HG03139 (cell line): ENCODE results near the gene YEATS2.
"Not testable (repeated sequence)": the region's sequence is repeated elsewhere in the genome, so short reads cannot be mapped to it uniquely, and the experiment has no call there.

Source experiments
- ATAC-seq: cut with Tn5 transposase; IDR thresholded peaks from one replicate; pipeline ENCODE4 v1.9.1; 2021; ENCODE audit not compliant: unreplicated experiment

The YEATS2 gene

GRCh38 chr3:183697610-183698317, at the start of gene YEATS2:
Gene YEATS2 (plus strand): TSS chr3:183697797. CDS start chr3:183715163, 17,366 bp downstream.
- peak; percentile 83 for ATAC-seq

DNA sequence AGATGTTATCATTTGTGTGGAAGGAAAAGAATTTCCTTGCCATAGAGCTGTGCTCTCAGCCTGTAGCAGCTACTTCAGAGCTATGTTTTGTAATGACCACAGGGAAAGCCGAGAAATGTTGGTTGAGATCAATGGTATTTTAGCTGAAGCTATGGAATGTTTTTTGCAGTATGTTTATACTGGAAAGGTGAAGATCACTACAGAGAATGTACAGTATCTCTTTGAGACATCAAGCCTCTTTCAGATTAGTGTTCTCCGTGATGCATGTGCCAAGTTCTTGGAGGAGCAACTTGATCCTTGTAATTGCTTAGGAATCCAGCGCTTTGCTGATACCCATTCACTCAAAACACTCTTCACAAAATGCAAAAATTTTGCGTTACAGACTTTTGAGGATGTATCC, 47.0 kb upstream of the YEATS2 start:
- no peak for ATAC-seq

DNA sequence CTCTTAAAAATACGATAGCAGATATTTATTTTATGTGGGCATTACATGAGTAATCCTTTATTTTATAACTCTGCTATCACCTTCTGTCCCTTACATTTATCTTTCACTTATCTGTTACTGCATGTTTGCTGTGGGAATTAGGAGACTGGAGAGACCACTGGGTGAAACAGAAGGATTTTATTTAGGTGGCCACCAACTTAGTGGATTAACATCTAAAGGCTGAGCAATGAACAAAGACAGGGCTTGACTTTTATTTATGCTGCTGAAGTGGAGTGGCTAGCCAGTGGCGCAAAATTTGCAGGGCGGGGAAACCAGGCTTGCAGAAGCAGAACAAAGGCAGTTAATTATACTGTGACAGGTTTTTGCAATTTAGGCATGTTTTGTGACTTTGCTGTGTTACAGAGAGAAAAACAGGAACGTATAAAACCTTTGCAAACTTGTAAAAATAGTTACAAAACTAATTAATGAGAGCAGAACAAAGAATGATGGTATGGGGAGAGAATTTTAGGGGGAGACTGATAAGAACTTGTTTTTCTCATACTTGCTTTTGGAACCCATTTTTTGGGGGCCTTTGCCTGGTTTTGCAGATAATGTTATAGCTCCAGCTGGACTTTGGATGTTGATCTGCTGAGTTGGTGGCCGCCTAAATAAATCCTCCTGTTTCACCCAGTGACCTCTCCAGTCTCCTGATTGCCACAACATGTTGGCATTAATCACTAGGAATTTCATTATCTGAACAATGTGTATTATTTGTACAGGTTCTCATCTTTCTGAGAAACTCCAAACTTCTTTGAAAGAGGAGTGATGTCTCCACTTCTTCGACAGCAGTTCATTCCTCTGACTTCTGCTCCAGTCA, 44.2 kb upstream of the YEATS2 start:
- no peak for ATAC-seq

DNA sequence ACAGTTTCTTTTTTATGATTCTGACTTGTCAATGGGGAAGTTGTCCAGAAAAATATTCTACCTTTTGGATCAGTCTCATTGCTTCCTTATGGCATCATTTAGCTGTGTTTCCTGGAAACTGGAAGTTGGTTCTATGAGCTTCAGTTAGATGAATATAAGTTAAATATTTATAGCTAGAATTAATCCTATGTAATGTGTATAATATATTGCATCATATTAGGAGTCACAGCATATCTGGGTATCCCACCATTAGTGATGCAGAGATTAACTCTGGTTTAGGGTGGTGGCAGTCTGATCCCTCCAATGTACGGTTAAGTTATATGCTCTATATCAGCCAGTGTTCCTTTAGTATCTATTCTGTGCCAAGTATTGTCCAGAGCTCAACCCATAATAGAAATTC, 42.9 kb upstream of the YEATS2 start:
- no peak for ATAC-seq

GRCh38 chr3:183662099-183662498, 35.5 kb upstream of the YEATS2 start:
- no peak for ATAC-seq

DNA sequence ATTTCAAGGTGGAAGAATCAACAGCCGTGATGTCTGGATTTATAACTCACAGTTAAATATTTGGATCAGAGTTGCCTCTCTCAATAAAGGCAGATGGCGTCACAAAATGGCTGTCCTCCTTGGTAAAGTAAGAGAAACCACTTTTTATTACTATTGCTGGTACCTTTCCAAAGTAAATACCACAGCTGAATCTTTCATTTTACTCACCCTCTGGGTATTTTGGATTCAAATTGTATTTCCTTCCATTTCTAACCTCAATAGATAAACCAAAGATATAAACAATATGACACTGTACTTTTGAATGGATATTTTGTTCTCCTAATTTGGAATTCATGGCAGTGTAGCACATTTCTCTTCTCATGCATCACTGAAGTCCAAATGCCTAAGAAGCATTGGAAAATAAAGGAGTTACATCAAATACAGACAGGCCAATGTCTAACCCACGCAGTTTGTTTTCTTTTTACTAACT, 32.6 kb upstream of the YEATS2 start:
- ATAC-seq = no peak

DNA sequence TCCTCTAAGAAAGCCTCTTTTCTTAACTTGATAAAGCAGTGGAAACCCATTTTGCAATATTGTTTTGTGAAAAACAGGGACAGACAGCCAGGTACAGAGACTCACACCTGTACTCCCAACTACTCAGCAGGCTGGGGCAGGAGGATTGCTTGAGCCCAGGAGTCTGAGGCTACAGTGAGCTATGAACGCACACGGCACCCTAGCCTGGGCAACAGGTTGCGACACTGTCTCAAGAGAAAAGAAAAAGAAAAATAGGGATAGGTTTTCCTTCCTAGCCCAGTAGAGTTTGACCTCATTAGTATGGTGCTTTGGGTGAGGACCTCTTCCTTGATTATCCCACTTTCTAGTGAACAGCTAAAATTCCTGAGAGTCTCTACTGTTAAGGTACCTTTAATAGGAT, 17.5 kb upstream of the YEATS2 start:
- no peak for ATAC-seq

DNA sequence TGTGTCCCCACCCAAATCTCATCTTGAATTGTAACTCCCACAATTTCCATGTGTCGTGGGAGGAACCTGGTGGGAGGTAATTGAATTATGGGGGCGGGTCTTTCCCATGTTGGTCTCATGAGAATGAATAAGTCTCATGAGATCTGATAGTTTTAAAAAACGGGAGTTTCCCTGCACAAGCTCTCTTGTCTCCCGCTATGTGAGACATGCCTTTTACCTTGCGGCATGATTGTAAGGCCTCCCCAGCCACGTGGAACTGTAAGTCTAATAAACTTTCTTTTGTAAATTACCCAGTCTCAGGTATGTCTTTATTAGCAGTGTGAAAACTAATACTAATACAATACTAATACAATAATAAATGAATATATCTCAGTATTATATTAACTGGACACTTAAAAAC, 9.9 kb upstream of the YEATS2 start:
- ATAC-seq = no peak

GRCh38 chr3:183688874-183689273, 8.7 kb upstream of the YEATS2 start:
- ATAC-seq = no peak

- not testable (repeated sequence) for ATAC-seq
Measured at GRCh38 chr3:183689621-183690020, 8.0 kb upstream of the YEATS2 start.

- no peak for ATAC-seq
Measured at GRCh38 chr3:183690402-183690995, 7.1 kb upstream of the YEATS2 start.

- ATAC-seq = no peak
Measured at GRCh38 chr3:183692436-183692835, 5.2 kb upstream of the YEATS2 start.

DNA sequence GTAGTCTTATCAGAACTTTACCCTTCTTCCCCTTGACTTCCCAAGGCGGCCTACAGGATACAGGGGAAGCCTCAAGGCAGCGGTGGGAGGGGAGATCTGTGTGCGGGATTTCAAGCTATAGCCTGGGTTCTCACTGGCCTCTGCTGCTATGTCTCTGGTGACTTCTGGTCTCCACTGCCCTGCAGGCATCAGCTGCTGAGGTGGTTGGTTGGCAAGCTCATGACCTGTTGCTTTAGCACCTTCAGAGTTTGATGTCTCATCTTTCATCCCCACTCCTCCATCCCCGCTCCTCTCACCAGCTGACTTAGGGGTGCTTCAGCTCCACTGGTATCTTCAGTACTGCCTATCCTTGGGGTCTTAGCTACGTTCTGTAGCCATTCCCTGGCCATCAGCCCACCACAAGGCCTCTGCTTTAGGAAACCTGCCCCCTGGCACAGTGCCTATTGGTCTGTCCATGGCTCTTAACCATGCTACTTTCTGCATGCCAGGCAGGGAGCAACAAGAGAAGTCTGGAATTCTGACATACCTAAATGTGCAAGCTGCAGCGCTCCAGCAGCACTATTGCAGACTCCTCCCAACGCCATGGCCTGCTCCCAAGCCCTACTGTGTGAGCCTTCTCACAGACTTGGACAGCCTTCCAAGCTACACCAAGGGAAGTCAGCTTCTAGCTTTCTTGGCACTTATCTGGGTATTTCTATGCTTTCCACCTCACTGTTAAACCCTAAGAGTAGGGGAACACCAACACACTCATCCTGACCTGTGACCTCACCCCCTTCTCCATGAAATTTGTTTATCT, 1.8 kb upstream of the YEATS2 start:
- no peak for ATAC-seq

DNA sequence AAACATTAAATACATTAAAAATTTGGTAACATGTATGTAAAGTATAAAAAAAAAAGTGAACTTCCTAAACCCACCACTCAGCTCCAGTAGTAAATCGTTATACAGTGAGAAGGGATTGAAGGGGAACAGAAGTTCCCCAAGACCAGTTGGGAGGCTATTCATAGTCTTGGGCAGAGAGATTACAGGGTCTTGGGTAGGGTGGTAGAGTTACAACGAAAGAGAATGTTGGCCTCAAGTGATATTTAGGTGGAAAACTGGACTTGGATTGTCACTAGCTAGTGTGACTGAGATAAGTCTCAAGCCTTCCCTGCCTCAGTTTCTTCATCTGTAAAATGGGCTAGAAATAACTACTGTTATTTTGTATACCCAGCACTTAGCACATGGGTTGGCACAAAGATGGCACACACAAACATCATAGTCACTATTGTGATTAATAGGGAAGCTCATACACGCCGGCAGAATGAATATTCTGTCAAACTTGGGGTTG, 431 bp upstream of the YEATS2 start:
- ATAC-seq = no peak

GRCh38 chr3:183698318-183698751, 738 bp downstream of the YEATS2 start:
- ATAC-seq = peak; percentile 7

DNA sequence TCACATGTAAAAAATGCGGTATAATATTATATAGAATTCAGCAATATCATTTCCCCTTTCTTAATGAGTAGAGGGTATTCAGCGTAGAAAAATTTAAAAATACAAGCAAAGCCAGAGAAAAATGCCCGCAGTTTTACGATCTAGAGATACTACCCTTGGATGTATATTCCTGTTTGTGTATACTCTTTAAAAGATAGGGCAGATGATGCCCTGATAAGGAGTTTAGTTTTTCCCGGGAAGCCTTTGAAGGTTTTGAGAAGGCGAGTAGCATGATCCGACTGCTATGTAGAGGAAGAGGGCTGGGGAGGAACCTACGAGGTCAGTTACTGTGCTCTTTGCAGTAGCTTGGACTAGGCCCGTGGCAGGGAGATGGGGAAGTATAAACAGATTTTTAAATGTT, 1.2 kb downstream of the YEATS2 start:
- ATAC-seq = no peak

DNA sequence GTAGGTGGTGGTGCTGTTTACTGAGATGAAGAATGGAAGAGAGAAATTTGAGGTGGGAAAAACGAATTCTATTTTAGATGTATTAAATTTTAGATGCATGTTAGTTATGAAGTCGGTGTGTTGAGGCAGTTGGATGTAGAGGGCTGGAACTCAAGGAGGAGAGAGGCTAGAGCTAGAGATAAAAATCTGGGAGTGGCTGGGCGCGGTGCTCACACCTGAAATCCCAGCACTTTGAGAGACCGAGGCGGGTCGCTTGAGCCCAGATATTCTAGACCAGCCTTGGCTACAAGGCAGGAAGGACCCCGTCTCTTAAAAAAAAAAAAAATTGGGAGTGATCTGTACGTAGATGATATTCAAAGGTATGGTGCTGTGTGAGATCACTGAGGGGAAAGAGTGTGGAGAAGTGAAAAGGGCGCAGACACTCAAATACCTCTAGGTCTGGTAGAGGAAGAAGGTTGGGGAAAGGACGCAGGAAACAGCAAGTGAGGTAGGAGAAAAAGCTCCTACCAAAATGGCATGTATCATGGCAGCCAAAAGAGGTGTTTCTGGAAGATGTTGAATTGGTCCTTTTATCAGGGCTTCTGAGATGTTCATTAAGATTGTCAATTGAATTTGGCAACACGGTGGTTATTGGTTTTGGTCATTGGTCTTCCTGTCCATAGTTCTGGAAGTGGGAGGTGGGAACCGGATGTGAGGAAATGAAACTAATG, 1.8 kb downstream of the YEATS2 start:
- ATAC-seq = no peak

DNA sequence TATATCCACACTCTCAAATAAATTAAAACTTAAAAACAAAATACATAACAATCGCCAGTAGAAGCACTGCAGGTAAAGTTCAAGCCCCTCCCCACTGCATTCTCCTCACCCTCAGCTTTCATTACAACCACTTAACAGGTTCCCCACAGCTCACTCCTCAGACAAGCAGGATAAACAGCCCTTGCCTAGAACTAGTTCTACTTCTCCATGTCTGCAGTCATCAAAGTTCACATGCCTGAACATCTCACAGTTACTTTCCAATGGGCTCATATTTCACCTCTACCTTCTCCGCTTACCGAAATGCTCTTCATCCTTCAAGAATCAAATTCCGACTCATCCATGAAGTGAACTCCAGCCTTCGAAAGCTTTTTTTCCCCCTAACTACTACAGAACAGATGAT, 4.1 kb downstream of the YEATS2 start:
- ATAC-seq = no peak

DNA sequence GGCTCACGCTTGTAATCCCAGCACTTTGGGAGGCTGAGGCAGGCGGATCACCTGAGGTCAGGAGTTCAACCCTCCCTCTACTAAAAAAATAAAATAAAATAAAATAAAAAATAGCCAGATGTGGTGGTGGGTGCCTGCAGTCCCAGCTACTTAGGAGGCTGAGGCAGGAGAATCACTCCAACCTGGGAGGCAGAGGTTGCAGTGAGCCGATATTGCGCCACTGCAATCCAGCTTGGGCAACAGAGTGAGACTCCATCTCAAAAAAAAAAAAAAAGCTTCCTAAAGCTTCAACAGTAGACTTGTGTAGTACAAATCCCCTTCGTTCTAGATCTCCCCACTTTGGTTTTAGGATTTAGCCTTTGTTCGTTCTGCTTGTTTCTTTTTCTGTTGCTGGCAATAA, 6.3 kb downstream of the YEATS2 start:
- ATAC-seq = not testable (repeated sequence)

GRCh38 chr3:183710231-183710630, 12.6 kb downstream of the YEATS2 start:
- no peak for ATAC-seq
